Hair follicular keratinocyte (primary cell): Measurements from ENCODE around the gene UCN. TPM values are rescaled to one million over a fixed set of nuclear protein-coding genes. Genes with fewer than 3 reads are reported as not detected.

Experiments
- total RNA-seq: library from RNA; depleted of rRNA; stranded (reverse); fragments of >200 nt; gene quantifications from 2 replicates; pipeline ENCODE4 v1.2.3, GENCODE V29; 2015

UCN gene, protein sequence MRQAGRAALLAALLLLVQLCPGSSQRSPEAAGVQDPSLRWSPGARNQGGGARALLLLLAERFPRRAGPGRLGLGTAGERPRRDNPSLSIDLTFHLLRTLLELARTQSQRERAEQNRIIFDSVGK
- 0.23 and 2.1 TPM in 2 replicates for total RNA-seq

DNA sequence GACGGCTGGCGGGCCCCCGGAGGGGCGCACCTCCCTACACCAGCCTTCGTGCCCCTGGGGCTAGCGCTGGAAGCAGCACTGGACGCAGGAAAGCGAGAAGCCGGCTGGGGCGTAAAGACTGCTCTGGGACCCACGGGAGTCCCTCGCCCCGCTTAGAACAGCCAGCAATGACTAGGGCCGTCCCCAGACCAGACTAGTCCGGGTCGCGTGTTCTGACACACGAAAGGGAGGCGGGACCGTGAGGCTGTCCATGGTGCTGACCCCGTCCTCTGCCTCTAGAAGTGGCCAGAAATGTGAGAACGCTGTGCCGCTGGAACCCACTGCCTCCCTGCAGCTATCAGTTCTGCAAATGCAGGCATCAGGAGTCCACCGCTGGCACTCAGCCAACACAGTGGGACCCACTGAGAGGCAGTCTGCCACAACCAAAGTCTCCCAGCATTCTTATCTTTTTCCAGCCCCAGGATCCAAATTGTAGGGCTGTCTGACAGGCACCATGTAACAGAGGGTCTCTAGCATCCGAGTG, at the start of gene UCN:
Gene UCN, minus strand, starts transcription at position 87 of the 523 bp plus-strand sequence. CDS start 550 bp downstream, outside the sequence.

DNA sequence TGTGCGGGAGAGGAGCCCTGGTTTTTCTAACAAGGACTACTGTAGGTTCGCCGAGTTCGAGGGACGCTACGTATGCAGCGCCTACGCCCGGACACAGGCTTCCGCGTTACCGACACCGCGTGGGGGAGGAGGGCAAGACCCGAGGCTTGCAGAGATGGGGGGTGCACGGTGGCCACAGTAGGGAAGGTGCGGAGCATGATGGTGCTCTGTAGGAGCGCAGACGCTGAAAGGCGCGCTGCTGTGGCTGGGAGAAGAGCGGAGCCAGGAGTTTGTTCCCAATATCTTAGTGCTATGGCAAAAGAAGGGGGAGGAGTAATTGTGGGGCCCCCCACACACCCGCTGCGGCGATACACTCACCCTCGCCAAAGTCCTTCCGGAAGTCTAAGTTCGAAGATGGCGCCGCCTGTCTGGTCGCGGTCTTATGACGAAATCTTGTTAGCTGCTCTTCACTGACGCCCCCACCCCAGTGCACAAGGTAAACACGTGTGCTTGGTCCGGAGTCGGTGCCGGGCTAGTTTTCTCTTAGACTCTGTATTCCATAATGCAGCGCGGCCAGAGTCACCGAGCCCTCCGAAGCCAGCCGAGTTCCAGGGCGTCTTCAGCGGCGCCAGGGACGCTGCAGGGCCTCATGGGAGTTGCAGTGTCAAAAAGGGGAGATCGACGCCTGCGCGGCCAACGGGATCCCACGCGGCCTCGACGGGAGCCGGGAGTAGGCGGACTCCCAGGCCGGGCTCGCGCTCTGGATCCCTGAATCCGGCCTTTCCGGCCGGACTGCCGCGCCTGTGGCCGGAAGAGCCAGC, 48.3 kb upstream of the UCN start, which contains the start of gene GTF3C2:
Gene GTF3C2, minus strand, starts transcription at position 383 of the 800 bp plus-strand sequence. CDS start 13,210 bp downstream, outside the sequence.

DNA sequence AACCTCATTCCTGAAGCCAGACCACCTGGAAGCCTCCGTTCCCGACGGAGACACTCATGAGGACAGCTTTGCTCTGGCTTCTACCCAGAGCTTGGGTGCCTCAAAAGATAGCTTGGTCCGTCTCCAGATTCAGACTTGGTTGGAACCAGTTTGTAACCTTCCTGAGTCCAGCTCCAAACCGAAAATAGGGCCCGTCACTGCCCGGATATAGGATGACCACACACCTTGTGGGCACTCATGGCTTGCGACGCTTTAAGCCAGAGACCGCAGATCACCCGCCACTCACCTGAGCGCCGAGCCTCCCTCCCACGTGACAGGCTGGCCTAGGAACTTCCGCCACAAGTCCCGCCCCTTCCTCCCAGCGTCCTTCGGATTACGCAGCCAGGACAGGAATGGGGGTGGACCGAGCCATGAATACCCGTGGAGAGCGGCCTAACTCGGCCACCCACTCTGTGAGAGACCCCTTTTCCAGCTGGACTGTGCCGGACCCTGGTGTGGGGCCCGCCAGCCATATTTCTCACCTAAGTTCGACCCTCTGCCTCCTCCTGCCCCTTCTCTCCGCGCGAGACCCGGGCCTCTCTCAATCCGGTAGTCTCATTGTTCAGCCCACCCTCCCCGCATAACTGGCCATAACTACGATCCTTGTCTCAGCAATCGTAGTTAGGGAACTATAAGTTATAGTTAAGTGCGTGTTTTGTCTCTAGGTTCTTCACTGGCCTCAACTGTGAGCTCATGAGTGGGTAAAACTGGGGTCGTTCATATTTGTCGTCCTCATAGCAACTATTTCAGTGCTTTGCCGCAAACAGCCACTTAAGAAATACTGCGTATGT, 14.7 kb upstream of the UCN start, which contains the start of gene MPV17:
Gene MPV17, minus strand, starts transcription at position 332 of the 830 bp plus-strand sequence. CDS start 580 bp downstream, outside the sequence.

DNA sequence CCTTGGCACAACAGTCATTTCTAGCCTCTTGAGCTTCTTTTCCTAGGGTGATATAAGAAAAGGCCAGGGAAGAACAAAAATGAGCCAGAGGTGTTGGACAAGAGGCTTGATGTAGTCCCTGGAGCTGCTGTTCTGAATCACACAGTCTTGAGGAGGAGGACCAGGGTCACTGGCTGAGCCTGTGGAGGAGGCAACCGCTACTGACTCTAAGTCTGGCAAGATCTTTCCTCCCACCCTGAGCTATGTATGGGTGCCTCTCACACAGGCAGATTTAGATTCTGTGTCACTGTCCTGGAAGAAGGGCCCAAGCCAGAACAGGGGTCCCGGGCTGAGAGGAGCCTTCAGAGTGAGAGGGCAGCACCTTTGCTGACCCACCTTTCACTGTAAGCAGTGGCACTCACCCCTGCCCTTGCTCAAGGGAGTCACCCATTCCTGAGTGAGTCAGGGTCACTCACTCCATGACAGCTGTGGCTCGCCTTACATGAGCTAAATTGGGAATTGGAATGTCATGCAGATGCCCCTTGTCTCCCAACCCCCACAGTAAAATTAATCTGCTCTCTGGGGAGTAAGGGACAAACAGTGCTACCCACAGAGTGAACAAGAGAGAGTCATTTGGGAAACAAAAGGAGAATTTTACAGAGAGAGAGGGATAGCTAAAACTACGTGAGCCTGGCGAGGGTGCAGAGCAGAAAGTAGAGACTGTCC, 26.2 kb downstream of the UCN start, which contains the start of gene TRIM54:
Gene TRIM54, plus strand, starts transcription at position 575 of the 705 bp plus-strand sequence. CDS start 303 bp downstream, outside the sequence.

DNA sequence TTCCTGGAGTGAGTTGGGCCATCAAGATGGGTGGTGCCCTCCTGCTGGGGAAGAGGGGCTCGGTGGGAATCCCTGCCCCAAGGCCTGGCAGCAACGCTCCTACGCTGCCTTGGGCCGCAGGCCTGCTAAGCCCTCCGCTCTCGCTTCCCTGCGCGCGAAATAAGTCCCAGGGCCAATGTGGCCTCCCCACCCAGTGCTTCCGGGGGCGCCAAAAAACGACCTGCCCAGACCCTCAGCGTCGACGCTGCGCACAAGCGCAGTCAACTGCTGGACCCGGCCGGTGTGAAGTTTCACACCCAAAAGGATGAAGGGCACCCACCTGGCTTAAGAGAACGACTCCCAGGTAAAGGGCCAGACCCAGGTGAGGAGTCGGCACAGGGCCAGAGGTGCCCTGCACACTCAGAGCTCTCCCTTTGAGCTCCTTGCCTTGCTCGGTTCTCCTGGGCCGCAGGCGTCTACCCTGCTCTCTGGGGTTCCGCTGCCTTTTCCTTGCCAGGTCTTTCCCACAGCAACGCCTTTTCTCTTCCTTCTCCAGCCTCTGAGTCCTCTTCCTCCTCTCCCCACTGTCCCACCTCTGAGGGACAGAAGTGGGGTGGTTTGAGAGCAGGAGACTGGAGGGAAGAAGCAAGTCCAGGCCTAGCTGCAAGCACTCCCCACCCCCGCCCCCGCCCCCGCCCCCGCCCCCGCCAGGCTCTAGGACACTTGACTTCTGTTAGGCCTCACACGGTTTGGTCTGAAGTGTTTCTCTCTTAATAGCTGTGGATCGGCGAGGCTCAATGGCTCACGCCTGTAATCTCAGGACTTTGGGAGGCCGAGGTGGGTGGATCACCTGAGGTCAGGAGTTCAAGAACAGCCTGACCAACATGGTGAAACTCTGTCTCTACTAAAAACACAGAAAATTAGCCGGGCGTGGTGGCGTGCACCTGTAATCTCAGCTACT, 32.8 kb downstream of the UCN start, which contains the start of gene DNAJC5G:
Gene DNAJC5G, plus strand, starts transcription at position 223 of the 940 bp plus-strand sequence. CDS start 1,296 bp downstream, outside the sequence.

DNA sequence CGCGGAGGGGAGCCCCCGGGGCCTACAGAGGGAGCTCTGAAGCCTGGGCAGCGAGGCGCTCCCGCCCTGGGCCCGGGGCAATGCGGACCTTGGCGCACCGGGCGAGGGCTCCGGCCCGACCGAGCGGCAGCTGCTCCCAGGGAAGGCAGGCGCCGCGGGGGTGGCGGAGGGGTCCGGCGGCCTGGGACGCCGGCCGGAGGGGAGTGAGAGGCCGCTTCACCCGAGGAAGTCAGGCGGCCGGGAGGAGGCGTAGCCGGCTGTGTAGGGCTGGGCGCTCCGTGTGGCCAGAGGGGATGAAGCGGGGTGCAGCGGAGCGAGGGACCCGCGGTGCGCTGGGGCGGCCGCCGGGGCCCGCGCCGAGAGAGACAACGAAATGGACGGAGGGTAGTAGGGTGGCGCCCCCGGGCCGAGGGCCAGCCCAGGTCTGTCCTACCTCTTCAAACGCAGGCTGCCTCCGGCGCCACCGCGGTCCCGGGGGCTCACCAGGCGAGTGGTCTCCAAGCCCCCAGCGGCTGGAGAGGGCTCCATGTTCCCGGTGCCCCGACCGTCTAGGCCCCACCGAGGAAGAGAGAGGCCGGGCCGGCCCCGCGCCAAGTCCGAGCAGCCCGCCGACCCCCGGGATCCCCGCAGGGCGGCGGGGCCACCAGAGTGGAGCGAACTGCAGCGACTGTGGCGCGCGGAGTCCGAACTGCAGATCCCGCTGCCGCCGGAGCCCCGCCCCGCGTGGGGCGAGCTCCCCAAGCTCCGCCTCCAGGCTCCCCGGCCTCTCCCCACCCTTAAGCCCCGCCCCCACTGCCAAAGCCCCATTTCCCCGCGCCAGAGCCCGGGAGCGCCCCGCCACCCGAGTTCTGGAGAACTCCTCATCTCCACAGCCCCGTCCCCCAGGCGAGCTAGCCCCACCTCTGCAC, 45.6 kb downstream of the UCN start, which contains the start of gene SLC30A3:
Gene SLC30A3, minus strand, starts transcription at position 669 of the 908 bp plus-strand sequence. Its CDS starts 141 bp downstream, at position 528.

Other genes with a start within 250 kb of the UCN start
- 323 and 466 TPM in 2 replicates for gene OST4, start 236.8 kb downstream of the UCN start, total RNA-seq
- gene EMILIN1, start 229.8 kb downstream of the UCN start, total RNA-seq: 4.0 and 4.5 TPM in 2 replicates
- 0.47 and 1.7 TPM in 2 replicates for gene KHK, start 221.7 kb downstream of the UCN start, total RNA-seq
- 1.1 and 2.7 TPM in 2 replicates for gene CGREF1, start 189.3 kb downstream of the UCN start, total RNA-seq
- gene ABHD1, start 184.6 kb downstream of the UCN start, total RNA-seq: not detected in 2 replicates
- 69.1 and 81.2 TPM in 2 replicates for gene PREB, start 173.8 kb downstream of the UCN start, total RNA-seq
- not detected in 2 replicates for gene PRR30, start 169.0 kb downstream of the UCN start, total RNA-seq
- 0.04 TPM in 1 of 2 replicates, not detected in the other for gene TCF23, start 159.4 kb downstream of the UCN start, total RNA-seq
- 159 and 171 TPM in 2 replicates for gene ATRAID, start 96.4 kb downstream of the UCN start, total RNA-seq
- 21.2 and 49.7 TPM in 2 replicates for gene SLC5A6, start 96.2 kb downstream of the UCN start, total RNA-seq
- 33.9 and 59.3 TPM in 2 replicates for gene CAD, start 91.1 kb downstream of the UCN start, total RNA-seq
- gene SLC30A3, start 45.4 kb downstream of the UCN start, total RNA-seq: not detected in 2 replicates
- gene DNAJC5G, start 33.0 kb downstream of the UCN start, total RNA-seq: not detected in 2 replicates
- gene TRIM54, start 26.0 kb downstream of the UCN start, total RNA-seq: not detected in 2 replicates
- gene MPV17, start 14.7 kb upstream of the UCN start, total RNA-seq: 96.3 and 110 TPM in 2 replicates
- 34.4 and 42.2 TPM in 2 replicates for gene GTF3C2, start 48.3 kb upstream of the UCN start, total RNA-seq
- gene EIF2B4, start 61.9 kb upstream of the UCN start, total RNA-seq: 22.7 and 35.1 TPM in 2 replicates
- 98.4 and 103 TPM in 2 replicates for gene SNX17, start 62.2 kb upstream of the UCN start, total RNA-seq
- gene ZNF513, start 72.3 kb upstream of the UCN start, total RNA-seq: 9.4 and 15.5 TPM in 2 replicates
- 100 and 162 TPM in 2 replicates for gene PPM1G, start 101.1 kb upstream of the UCN start, total RNA-seq
- gene NRBP1, start 120.2 kb upstream of the UCN start, total RNA-seq: 63.0 and 80.8 TPM in 2 replicates
- gene KRTCAP3, start 133.9 kb upstream of the UCN start, total RNA-seq: 29.4 and 52.9 TPM in 2 replicates
- gene IFT172, start 181.3 kb upstream of the UCN start, total RNA-seq: 6.1 and 6.4 TPM in 2 replicates
- gene FNDC4, start 186.8 kb upstream of the UCN start, total RNA-seq: 11.5 and 20.4 TPM in 2 replicates
- not detected in 2 replicates for gene GCKR, start 188.4 kb upstream of the UCN start, total RNA-seq